ENCODE data around the gene SVEP1.

DNA sequence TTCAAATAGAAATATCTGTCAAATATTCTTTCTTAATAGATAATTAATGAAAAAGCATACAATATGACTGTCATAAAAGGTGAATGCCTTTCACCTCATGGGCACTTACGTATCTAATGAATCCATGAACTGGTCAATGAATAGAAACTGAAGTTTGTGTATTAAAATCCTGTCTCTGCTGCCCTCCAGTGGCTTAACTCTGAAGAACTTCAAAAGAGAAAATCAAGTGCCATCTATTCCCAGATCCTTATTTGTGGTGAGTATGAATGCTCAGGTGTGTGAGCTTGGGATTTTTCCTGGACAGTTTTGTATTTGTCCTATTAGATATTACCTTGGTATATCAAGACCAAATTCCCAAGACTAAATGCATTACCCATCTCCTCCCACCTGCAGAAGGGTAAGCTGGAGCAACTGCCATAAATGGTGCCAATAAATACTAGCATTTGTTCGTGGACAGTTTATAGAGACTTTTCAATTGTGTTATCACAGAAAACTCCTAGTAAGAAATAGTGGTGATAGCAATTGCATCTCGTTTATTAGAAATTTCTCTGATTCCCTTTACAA is 44.0 kb upstream of the SVEP1 start:
- TF ChIP-seq, protein P1, sequence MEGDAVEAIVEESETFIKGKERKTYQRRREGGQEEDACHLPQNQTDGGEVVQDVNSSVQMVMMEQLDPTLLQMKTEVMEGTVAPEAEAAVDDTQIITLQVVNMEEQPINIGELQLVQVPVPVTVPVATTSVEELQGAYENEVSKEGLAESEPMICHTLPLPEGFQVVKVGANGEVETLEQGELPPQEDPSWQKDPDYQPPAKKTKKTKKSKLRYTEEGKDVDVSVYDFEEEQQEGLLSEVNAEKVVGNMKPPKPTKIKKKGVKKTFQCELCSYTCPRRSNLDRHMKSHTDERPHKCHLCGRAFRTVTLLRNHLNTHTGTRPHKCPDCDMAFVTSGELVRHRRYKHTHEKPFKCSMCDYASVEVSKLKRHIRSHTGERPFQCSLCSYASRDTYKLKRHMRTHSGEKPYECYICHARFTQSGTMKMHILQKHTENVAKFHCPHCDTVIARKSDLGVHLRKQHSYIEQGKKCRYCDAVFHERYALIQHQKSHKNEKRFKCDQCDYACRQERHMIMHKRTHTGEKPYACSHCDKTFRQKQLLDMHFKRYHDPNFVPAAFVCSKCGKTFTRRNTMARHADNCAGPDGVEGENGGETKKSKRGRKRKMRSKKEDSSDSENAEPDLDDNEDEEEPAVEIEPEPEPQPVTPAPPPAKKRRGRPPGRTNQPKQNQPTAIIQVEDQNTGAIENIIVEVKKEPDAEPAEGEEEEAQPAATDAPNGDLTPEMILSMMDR (IDR thresholded peaks at IDR 0.05; ENCODE audit: low read depth, low read length, poor library complexity, severe bottlenecking) = peak; percentile 70
- no peak for TF ChIP-seq EZH2phosphoT487 (IDR thresholded peaks at IDR 0.05; ENCODE audit: borderline replicate concordance, low read length)

All from DOHH2 (cell line).